ENCODE results near the gene STK32B. TPM values are rescaled to one million over a fixed set of nuclear protein-coding genes. Genes with fewer than 3 reads are reported as not detected.

STK32B gene
- total and polyA plus RNA-seq, 9 of the 15 experiments (the other 6 are each of a cell fraction or from before 2014, with no cell fraction given), result 0.03 to 0.20 (median 0.07) TPM; not detected in 2

DNA sequence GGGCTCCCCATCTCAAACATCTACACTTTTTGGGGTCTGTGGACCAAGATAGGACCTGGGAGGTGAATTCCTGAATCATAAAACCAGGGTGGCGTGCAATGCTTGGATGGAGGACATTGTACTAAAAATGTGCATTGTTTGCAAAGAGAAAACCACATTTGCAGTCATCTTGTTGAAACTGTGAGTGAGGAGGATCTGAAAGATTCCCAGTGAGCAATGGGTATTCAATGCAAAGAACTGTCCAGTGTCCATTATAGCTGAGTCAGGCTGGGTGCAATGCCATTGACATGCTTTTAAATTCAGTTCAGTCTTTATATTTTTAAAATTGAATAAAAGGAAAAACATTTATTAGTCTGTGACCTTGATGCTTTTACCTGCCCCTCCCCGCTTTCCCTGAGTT, 215.7 kb downstream of the STK32B start:
- TF ChIP-seq ZNF696 (CRISPR knock-in tag; conservative IDR thresholded peaks at IDR 0.05) (no peak), TAF1 (IDR thresholded peaks at IDR 0.05; ENCODE audit: control insufficient read depth, extremely low read depth, insufficient read depth, low read length, severe bottlenecking) (no peak), MIER1 (IDR thresholded peaks at IDR 0.05; ENCODE audit: low read depth) (no peak), STAG1 (CRISPR knock-in tag; IDR thresholded peaks at IDR 0.05; ENCODE audit: borderline replicate concordance) (no peak), ZNF239 (CRISPR knock-in tag; IDR thresholded peaks at IDR 0.05) (no peak), NCOR1 (IDR thresholded peaks at IDR 0.05) (no peak), RFX1 (IDR thresholded peaks at IDR 0.05) (no peak), ZNF140 (CRISPR knock-in tag; IDR thresholded peaks at IDR 0.05) (no peak)
- TF ChIP-seq, protein P1, sequence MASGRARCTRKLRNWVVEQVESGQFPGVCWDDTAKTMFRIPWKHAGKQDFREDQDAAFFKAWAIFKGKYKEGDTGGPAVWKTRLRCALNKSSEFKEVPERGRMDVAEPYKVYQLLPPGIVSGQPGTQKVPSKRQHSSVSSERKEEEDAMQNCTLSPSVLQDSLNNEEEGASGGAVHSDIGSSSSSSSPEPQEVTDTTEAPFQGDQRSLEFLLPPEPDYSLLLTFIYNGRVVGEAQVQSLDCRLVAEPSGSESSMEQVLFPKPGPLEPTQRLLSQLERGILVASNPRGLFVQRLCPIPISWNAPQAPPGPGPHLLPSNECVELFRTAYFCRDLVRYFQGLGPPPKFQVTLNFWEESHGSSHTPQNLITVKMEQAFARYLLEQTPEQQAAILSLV (tag; IDR thresholded peaks at IDR 0.05), result no peak
- TF ChIP-seq, protein P2, sequence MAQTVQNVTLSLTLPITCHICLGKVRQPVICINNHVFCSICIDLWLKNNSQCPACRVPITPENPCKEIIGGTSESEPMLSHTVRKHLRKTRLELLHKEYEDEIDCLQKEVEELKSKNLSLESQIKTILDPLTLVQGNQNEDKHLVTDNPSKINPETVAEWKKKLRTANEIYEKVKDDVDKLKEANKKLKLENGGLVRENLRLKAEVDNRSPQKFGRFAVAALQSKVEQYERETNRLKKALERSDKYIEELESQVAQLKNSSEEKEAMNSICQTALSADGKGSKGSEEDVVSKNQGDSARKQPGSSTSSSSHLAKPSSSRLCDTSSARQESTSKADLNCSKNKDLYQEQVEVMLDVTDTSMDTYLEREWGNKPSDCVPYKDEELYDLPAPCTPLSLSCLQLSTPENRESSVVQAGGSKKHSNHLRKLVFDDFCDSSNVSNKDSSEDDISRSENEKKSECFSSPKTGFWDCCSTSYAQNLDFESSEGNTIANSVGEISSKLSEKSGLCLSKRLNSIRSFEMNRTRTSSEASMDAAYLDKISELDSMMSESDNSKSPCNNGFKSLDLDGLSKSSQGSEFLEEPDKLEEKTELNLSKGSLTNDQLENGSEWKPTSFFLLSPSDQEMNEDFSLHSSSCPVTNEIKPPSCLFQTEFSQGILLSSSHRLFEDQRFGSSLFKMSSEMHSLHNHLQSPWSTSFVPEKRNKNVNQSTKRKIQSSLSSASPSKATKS (CRISPR knock-in tag; IDR thresholded peaks at IDR 0.05), result no peak
- TF ChIP-seq, protein P3, sequence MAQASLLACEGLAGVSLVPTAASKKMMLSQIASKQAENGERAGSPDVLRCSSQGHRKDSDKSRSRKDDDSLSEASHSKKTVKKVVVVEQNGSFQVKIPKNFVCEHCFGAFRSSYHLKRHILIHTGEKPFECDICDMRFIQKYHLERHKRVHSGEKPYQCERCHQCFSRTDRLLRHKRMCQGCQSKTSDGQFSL (CRISPR knock-in tag; IDR thresholded peaks at IDR 0.05), result no peak
- TF ChIP-seq, protein P3 (tag; IDR thresholded peaks at IDR 0.05), result no peak
- H3K4me1 ChIP-seq (replicated peaks in 1 of 2; ENCODE audit: control insufficient read depth in 2 of 2, insufficient read depth in 2 of 2, low read length in 2 of 2), result no peaks in the 10 kb centered on the region
- WGBS (ENCODE audit: insufficient coverage, low coverage, missing lambda C conversion rate), result 0% methylated on average over 2 of the region's 2 CpGs
- ATAC-seq (no peak), DNase-seq (ENCODE audit: extremely low read depth in 1 of 4, low spot score in 3 of 4) (no peak), FAIRE-seq (no peak)
- no TSS peak for BruUV-seq (replicated peaks)
- H4K20me1 ChIP-seq (replicated peaks; ENCODE audit: control insufficient read depth, insufficient read depth, low read length), result no peaks in the 10 kb centered on the region
- H3K4me2 ChIP-seq (ENCODE audit: insufficient read depth, low read length), result no peak overlapping the region
- ChIA-PET POLR2A (no interaction called here), CTCF (ENCODE audit: low intra/inter-chr PET ratio) (no interaction called here)
- H3K79me2 ChIP-seq (ENCODE audit: control insufficient read depth, insufficient read depth, low read length), result no peaks in the 10 kb centered on the region
- H3K9me1 ChIP-seq (ENCODE audit: control insufficient read depth, insufficient read depth, low read length), result no peaks in the 10 kb centered on the region
- no peak overlapping the region for H3K9ac ChIP-seq (ENCODE audit: insufficient read depth in 1 of 2, low read depth in 2 of 2, low read length in 2 of 2)
- intact Hi-C loops (cut with micrococcal nuclease) (no loop called here), in situ Hi-C loops (cut with MboI) (no loop called here)
- no peak overlapping the region for H3K4me3 ChIP-seq
- H2AFZ ChIP-seq (ENCODE audit: low read depth, low read length), result no peak overlapping the region
- H3K9me3 ChIP-seq (replicated peaks; ENCODE audit: control insufficient read depth, insufficient read depth, low read depth, low read length), result no peaks in the 10 kb centered on the region
- H3K27ac ChIP-seq (ENCODE audit: extremely low read depth, low read depth, low read length), result no peak overlapping the region
- no peaks in the 10 kb centered on the region for H3K36me3 ChIP-seq (ENCODE audit: control insufficient read depth, insufficient read depth, low read length)
- H3K27me3 ChIP-seq (ENCODE audit: control insufficient read depth in 2 of 2, insufficient read depth in 2 of 2, low read length in 2 of 2), result peaks cover 0 to 10% of the 10 kb centered on the region in 2 experiments; a peak in 2 of 5 replicates
